Measurements from ENCODE around the gene CLSTN1.
"Not testable (repeated sequence)": the region's sequence is repeated elsewhere in the genome, so short reads cannot be mapped to it uniquely, and the experiment has no call there.

CLSTN1 gene

DNA sequence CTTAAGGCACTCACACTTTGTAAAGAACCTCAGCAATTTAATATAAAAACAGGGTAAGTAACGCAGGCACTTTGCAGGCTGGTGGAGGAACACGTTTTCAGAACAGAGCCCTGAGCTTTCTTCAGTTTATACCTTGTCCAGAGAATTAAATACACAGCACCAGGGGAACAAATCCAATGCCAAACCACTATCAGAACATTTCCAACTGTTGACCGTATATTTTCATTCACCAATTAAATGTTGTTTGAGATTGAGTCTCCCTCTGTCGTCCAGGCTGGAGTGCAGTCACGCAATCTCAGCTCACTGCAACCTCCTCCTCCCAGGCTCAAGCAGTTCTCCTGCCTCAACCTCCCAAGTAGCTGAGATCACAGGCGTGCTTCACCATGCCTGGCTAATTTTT is 29.7 kb downstream of the CLSTN1 start:
- FAIRE-seq = no peak

- no peak for FAIRE-seq
Observed at GRCh38 chr1:9793291-9793690, 30.5 kb downstream of the CLSTN1 start.

DNA sequence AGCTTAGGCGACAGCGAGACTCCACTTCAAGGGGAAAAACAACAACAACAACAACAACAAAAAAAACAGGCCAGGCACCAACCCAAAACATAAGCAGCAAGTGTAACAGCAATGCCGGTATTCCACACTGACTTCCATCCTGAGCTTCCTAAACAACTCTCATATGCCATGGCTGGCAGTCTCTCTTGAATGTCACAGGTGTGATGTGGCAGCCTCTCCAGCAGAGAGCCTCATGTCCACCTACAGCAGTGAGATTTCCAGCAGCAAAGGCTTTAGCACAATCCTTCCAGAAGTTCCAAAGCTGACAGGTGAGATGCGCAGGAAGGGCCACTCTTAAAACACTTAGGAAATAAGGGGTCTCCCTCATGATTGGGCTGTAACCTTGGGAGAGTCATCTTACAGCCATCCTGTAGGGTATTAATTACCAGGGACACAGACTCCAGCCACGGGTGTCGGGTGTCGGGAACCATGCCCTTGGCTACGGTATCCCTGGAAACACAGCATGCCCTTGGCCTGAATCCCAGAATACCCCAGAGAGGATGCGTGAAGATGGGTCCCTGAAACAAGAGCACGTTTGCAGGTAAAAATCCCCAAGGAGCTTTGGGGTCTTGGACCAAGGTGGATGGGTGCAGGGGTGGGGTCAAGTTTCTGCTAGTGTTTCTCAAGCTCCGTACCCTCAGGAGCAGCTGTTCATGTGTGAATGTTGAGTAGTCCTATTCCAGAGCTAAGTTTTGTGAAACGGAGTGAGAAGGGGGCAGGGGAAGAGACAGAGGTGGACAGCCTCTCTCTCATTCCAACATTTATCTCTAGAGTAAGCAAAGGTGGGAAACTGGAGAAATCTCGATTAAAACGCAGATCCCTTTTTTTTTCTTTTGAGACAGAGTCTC is 31.4 kb downstream of the CLSTN1 start:
- no peak for FAIRE-seq

DNA sequence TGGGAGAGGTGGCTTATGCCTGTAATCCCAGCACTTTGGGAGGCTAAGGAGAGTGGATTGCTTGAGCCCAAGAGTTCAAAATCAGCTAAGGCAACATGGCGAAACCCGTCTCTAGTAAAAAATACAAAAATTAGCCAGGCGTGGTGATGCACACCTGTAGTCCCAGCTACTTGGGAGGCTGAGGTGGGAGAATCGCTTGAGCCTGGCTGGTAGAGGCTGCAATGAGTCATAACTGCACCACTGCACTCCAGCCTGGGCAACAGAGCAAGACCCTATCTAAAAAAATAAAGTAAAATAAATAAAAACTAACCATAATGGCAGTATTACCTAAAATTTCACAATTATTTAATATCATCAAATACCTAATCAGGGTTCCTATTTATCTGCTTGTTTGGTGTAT is 34.1 kb downstream of the CLSTN1 start:
- FAIRE-seq = not testable (repeated sequence)

DNA sequence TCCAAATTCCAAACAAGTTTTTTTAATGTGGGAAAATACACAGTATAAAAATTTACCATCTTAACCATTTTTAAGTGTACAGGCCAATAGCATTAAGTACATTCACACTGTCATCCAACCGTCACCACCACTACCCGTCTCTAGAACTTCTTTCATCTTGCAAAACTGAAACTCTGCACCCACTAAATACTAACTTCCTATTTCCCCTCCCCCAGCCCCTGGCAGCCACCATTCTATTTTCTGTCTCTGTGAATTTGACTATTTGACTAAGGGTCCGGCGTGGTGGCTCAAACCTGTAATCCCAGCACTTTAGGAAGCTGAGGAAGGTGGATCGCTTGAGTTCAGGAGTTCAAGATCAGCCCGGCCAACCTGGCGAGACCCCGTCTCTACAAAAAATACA is 36.1 kb downstream of the CLSTN1 start:
- no peak for FAIRE-seq

DNA sequence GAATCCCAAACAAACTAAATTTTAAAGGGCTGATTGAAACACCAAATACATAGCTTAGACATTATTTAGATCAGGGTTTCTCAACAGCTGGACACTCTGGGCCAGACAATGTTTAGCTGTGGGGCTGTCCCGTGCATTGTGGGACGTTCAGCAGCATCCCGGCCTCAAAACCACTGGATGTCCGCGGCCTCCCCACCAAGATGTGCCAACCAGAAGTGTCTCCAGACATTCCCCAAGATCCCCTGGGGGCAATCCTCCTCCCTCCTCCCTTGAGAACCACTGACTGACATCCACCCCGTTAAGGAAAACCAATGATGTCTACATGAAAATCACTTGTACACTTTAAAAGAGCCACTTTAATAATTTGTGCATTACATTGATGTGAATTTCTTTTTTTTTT is 38.4 kb downstream of the CLSTN1 start:
- no peak for FAIRE-seq

GRCh38 chr1:9784508-9785133 is 39.1 kb downstream of the CLSTN1 start:
- no peak for FAIRE-seq

DNA sequence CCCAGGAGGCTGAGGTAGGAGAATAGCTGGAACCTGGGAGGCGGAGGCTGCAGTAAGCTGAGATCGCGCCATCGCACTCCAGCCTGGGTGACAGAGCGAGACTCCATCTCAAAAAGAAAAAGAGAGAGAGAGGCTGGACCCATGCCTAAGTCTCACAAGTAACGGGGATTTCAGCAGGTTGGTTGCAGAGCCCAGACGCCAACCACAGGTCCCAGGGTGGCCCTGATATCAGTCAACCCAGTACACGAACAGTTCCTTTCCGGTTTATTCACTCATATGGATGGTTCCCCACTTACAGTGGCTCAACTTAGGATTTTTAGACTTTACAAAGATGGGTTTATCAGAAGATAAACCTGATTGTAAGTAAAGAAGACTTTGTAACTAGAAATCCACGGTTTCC is 40.9 kb downstream of the CLSTN1 start:
- no peak for FAIRE-seq

DNA sequence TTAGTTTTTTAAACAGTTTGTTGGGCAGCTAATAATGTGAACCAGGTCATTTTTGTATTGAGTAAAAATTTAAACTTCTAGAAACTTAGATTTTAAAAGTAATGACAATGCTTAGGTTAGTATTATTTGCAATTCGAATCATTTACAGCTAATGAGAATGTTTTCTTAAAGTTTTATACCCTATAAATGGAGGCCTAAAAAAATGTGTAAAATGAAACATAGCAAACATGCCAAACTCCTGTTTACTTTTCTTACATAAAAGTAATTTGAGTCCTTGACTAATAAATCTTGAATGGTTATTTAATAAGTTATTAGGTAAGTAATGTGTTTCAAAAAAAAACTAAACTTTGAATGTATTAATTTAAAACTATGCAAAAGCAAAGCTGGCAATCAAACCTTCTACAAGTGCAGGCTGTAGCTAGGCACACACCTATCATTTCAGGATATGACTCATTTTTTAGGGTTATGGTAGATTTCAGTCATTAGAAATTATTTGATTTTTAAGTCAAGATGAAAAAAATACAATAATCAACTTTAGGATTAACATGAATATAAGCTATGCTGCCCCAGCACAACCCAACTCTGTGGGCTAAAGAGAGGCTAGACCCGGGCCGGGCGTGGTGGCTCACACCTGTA is 41.5 kb downstream of the CLSTN1 start:
- no peak for FAIRE-seq

GRCh38 chr1:9780554-9781110 is 43.1 kb downstream of the CLSTN1 start:
- no peak for FAIRE-seq

DNA sequence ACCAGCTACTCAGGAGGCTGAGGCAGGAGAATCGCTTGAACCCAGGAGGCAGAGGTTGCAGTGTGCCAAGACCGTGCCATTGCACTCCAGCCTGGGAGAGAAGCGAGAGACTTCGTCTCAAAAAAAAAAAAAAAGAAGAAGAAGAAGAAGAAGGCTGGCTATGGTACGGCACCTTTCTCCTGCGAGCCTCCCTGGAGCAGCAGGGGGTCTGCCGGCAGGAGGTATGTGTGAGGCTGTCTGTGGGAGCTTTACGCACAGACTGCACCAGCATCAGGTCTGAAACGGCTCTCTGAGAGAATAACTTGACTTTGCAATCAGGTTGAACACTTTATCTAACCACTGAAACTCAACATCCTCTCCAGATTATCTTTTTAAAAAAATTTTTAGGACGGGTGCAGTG is 44.9 kb downstream of the CLSTN1 start:
- FAIRE-seq = no peak

DNA sequence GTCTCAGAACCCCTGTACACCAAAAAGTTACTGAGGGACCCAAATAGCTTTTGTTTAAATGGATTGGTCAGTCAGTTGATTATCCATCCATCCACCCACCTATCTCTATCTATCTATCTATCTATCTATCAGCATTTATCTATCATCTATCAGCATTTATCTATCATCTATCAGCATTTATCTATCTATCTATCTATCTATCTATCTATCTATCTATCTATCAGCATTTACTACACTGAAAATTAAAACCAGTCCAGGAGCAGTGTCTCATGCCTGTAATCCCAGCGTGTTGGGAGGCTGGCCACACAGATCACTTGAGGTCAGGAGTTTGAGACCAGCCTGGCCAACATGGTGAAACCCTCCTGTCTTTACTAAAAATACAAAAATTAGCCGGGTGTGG is 47.1 kb downstream of the CLSTN1 start:
- no peak for FAIRE-seq

- no peak for FAIRE-seq
Observed at GRCh38 chr1:9774712-9775679, 48.8 kb downstream of the CLSTN1 start.

DNA sequence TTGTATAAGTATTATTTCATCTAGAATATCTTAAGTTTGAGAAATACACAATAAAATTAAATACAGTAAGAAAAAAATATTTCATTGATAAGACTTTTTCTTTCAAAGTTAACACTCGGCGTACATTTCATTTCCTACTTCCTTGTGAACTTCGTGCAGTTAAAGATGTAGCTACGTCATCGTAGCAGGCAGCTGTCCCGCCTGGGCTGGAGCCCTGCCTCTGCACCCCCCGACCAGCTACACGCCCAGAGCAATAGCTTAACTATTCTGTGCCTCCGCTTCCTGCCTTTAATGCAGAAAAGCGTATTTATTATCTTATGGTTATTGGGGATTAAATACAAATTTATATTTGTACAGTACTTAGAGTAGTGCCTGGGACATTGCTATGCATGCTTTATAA is 53.5 kb downstream of the CLSTN1 start:
- FAIRE-seq = no peak

DNA sequence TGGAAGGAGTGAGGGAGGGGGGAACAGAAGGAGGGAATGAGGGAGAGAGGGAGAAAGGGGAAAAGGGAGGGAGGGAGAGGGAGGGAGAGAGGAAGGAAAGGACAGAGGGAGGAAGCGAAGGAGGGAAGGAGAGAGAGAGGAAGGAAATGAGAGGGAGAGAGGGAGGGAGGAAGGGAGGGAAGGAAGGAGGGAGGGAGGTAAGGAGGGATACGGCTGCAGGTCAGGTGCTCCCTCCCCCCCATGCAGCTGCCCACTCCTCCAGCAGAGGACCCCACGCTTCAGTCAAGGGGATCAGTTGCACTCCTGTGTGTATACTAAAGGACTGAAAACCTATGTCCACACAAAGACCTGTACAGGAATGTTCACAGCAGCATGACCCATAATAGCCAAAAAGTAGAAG is 54.8 kb downstream of the CLSTN1 start:
- no peak for FAIRE-seq

- no peak for FAIRE-seq
Observed at GRCh38 chr1:9767964-9768668, 55.6 kb downstream of the CLSTN1 start.

DNA sequence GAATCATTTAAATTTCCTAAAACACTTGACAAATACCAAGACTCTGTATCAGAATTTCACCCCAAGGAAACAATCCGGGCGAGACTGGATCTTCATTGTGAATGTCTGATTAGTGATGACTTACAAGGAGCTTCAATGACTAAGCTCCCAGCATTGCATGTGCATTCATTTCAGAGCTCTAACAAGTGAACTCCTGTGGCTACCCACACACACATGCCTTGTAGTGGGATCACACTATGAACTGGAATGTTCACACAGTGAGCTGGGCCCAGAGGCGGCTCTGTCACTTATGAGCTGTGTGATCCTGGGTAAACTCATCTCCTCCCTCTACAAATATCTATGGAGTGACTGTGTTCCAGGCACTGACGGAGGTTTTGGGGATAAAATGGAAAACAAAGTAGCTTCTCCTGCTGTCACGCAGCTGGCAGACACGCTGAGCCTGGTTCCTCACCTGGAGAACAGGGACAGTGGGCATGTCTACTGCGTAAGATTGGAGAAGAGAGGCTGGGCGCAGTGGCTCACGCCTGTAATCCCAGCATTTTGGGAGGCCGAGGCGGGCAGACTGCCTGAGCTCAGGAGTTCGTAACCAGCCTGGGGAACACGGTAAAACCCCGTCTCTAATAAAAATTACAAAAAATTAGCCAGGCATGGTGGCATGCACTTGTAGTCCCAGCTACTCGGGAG is 56.9 kb downstream of the CLSTN1 start:
- FAIRE-seq = no peak

- no peak for FAIRE-seq
Observed at GRCh38 chr1:9764550-9764949, 59.2 kb downstream of the CLSTN1 start.

- FAIRE-seq = no peak
Observed at GRCh38 chr1:9763914-9764313, 59.9 kb downstream of the CLSTN1 start.

- not testable (repeated sequence) for FAIRE-seq
Observed at GRCh38 chr1:9762446-9762845, 61.3 kb downstream of the CLSTN1 start.

- no peak for FAIRE-seq
Observed at GRCh38 chr1:9761855-9762254, 61.9 kb downstream of the CLSTN1 start.
